Hematopoietic multipotent progenitor cell treated with erythropoietin and hydrocortisone succinate and interleukin-3 and kit ligand, for 8 days (in vitro differentiated cells): ENCODE results near the gene LGR4.
"Not testable (repeated sequence)": the region's sequence is repeated elsewhere in the genome, so short reads cannot be mapped to it uniquely, and the experiment has no call there.

ENCODE experiments used
- DNase-seq: peaks from one replicate; pipeline ENCODE4 v3.0.0-alpha.2; 2015

Gene LGR4

DNA sequence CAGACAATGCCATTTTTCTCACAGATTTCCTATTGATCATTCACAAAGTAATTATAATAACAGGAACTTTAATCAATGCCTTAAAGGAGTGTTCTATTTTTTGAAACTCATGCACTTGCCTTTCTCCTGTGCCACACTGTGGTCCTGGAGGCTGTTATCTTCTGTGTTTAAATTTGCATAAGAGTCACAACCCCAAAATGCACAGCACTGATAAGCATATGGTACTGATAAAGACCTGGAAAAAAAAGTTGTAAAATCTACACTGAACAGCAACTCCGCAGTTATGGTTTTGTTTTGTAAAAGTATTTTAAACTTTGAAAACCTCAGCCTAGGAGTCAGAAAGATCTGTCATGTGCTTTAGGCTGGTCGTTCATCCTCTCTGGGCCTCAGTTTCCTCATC is 100.4 kb downstream of the LGR4 start:
- peak; percentile 92 for DNase-seq

GRCh38 chr11:27371489-27371888 is 101.1 kb downstream of the LGR4 start:
- no peak for DNase-seq

GRCh38 chr11:27370374-27370773 is 102.2 kb downstream of the LGR4 start:
- no peak for DNase-seq

DNA sequence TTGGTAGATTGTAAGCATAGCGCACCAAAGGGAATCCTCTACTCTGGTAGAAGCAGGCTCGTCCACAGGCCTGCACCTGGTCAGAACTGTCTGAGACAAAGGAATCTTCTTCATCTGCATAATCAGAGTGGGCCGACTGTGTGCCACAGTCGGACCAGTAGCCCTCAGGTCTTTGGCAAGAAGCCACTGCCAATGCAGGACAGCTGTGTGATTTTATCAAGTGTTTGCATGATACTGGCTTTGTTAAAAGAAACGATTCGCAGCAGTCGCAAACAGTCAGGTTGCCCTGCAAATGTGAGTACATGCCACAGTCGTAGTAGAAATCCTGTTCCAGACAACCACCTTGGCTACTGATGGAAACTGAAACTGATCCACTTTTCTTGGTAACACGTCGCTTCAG is 104.7 kb downstream of the LGR4 start:
- no peak for DNase-seq

- no peak for DNase-seq
These were observed 108.9 kb downstream of the LGR4 start for GRCh38 chr11:27363576-27364117.

DNA sequence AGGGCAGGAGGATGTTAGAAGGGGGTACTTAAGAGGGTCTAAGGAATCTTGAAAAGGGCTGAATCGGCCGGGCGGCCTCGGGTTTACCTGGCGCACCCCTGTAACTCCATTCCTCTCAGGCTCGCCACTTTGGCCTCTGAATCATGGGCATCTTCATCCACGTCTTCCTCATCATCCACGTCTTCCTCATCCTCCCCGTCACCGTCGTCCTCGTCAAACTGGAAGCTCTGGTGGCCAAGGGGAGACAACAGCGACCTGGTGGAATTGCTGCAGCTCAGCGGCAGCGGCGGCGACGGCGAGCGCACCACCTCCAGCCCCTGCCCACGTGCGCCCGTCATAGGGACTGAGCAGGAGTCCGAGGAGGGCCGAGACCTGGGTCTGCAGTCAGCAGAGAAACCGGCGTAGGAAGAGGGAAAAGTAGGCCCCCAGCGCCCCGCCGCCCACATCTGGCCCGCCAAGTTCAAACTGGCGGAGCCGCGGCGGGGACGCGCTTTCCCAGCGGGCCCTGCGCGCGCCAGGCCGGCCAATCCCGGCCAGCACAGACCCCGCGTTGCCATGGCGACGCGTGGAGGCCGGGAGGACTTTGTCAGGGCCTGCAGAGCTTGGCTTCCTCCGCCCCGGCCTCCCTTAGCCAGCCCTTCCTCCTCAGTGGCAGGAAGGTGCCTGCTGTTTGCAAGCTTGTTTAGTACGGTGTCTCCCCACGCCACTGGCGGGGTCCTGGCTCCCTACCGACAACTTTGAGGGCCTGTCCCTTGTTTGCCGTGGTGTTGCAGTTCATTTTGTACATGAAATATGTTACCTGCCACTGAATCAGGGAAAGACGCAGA is 109.6 kb downstream of the LGR4 start, which contains the start of gene CCDC34:
CCDC34 (minus strand) TSS at position 467 of the 827 bp plus-strand sequence; CDS start at position 446, 21 bp downstream.
- peak; percentile 93 for DNase-seq

- DNase-seq: no peak
These were observed 110.8 kb downstream of the LGR4 start for GRCh38 chr11:27361649-27362431.

GRCh38 chr11:27358296-27358695 is 114.3 kb downstream of the LGR4 start:
- DNase-seq: no peak

GRCh38 chr11:27357250-27357649 is 115.3 kb downstream of the LGR4 start:
- DNase-seq: no peak

DNA sequence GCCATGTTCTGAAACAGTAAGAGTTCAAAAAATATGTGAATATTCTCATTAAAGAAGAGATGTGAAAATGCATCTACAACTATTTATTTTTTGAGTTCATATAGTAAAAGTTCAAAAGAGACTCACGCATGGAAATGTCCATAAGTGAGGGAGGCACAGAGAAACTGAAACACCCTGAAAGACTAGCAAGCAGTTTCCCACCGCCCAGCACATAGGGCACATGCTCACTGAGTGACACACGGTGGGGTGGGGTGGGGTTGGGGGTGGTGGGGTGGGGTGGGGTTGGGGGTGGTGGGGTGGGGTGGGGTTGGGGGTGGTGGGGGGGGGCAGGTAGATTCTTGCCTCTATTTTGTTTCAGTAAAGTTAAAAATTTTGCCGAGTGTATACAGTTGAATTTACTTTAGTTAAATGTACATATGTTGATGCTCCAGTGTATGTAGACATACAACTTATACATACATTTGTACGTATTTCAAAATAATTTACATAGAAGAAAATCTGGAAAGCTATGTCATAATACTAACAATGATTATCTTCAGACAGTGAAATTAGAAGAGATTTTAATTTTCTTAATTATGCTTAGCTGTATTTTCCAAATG is 115.9 kb downstream of the LGR4 start:
- no peak for DNase-seq

GRCh38 chr11:27355575-27356104 is 117.0 kb downstream of the LGR4 start:
- peak; percentile 21 for DNase-seq

- DNase-seq: no peak
These were observed 118.1 kb downstream of the LGR4 start for GRCh38 chr11:27354359-27354965.

GRCh38 chr11:27353593-27354358 is 118.8 kb downstream of the LGR4 start:
- DNase-seq: no peak

GRCh38 chr11:27352781-27353180 is 119.8 kb downstream of the LGR4 start:
- DNase-seq: no peak

DNA sequence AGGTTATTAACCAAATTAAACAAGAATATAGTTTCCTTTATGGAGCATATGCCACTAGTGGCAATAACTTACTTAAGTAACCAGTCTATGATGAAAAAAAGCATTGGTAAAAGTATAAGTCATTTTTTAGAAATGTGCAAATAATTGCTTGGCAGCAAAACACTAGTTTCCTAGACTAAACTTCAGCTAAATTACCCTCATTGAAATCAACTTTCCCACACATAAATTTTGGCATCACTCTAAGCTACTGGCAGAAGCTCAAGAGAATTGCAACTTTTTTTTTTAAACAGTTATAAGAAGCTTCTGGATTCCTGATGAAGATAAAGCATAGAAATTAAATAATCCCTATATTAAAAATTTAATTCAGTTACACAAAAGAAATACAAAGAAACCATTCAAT is 122.1 kb downstream of the LGR4 start:
- no peak for DNase-seq

DNA sequence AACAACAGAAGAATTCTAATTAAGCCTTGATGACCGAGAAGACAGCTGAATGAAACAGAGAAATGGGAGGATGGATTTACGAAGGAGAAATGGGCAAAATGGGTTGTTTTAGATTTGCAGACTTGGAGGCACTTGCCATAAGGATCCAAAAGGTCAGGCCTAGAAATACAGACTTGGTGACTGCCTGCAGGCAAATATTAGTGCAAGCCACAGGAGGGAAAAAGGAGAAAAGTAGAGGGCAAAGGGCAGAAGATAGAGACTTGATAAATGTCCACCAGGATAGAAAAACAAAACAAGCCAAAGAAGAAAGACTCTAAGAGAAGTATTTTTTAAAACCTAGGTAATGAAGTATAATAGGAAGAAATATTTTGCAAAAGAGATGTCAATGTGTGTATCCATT is 122.7 kb downstream of the LGR4 start:
- DNase-seq: no peak

DNA sequence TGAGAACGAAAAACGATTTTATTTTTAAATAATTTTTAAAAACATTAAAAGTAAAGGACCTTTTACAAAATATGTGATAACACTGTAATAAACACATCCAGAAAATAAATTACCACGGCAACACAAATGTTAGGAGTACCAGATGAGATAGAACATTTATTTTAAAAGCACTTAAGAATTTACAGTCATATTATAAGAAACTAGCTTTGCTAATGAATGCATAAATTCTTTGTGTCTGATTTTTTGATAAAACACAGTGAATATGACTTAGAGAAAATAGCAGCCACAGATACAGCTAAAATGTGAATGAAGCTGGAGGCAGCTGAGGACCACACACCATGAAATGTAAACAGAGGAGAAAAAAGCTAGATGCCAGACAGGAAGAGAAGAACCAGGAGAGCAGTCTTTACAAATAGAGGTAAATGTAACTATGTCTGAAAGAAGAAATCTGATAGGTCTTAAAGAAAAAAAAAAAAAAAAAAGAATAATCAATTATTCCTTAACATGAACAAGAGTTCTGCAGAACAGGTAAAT is 124.2 kb downstream of the LGR4 start:
- DNase-seq: no peak

DNA sequence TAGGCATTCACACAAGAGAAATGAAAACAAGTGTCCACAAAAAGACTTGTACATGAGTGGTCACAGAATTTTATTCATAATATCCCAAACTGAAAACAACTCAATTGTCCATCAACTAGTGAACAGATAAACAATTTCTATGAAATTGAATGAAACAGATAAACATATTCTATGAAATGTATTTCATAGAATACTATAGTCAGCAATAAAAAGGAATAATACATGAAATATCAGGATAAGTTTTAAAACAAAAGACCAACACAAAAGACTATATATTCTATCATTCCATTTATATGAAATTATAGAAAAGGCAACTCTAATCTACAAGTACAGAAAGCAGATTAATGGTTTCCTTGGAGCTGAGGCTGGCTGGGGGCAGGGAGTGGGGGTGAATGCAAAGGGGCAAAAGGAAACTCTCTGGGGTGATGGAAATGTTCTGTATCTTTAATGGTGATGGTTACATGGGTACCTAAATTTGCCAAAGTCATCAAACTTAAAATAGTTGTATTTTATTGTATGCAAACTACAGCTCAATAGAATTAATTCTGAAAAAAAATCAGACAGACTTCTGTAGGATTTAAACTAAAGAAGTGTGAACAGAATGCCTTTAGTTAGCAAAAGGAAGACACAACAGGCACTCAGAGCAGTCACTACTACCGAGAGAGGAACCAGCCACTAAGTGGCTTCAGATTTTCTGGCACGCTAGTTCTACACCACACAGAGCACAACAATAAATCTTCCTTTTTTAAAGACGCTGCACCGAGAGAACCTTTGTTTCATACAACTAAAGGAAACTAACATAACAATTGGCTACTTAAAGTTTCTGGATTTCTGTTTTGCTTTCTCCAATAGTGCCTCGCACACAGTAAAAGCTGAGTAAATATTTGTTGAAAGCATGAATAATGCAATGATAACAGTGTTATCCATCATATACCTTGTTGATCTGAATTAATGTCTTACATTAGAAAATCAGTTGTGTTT is 124.9 kb downstream of the LGR4 start:
- DNase-seq: no peak

GRCh38 chr11:27339941-27340340 is 132.6 kb downstream of the LGR4 start:
- DNase-seq: no peak

DNA sequence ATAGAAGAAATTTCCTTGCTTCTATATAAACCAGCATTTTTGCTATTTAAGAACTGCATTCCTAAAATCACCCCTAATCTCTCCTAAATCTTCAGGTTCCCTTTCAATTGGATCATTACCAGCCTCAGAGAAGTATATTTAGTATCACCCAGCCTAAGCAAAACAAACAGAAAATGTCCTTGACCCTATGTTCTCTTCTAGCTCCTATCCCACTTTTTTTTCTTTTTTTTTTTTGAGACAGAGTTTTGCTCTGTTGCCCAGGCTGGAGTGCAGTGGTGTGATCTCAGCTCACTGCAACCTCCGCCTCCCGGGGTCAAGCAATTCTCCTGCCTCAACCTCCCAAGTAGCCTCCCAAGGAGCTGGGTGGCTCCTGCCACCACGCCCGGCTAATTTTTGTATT is 137.8 kb downstream of the LGR4 start:
- DNase-seq: not testable (repeated sequence)
